LNCaP clone FGC (cell line): ENCODE results near the gene GRIP1.

ENCODE experiments used
- DNase-seq: peaks from one replicate; pipeline ENCODE4 v3.0.0-alpha.2; 2011; ENCODE audit warnings: low read depth
- H3K4me3 ChIP-seq: 2 replicates; pipeline ENCODE4 v1.5.1; 2011; ENCODE audit warnings: mild to moderate bottlenecking, low read depth, low read length, control low read depth
- TF ChIP-seq, protein P1 (sequence below): IDR thresholded peaks from 2 replicates; pipeline ENCODE4 v1.5.1; 2012; ENCODE audit warnings: mild to moderate bottlenecking; ENCODE audit not compliant: control insufficient read depth, insufficient read depth; ENCODE audit errors: extremely low read depth

The GRIP1 gene

DNA sequence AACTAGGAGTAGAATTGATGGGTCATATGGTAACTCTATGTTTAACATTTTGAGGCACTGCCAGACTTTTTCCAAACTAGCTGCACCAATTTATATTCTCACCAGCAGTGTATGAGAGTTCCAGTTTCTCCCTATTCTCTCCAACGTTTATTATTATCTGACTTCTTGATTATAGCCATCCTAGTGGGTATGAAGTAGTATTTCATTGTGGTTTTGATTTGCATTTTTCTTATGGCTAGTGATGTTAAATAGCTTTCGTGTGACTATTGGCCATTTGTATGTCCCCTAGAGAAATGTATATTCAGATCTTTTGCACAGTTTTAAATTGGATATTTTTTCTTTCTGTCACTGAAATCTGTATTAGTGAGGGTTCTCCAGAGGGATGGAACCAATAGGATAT lies 338.7 kb downstream of the GRIP1 start:
- no peak for DNase-seq
- TF ChIP-seq, protein P1, sequence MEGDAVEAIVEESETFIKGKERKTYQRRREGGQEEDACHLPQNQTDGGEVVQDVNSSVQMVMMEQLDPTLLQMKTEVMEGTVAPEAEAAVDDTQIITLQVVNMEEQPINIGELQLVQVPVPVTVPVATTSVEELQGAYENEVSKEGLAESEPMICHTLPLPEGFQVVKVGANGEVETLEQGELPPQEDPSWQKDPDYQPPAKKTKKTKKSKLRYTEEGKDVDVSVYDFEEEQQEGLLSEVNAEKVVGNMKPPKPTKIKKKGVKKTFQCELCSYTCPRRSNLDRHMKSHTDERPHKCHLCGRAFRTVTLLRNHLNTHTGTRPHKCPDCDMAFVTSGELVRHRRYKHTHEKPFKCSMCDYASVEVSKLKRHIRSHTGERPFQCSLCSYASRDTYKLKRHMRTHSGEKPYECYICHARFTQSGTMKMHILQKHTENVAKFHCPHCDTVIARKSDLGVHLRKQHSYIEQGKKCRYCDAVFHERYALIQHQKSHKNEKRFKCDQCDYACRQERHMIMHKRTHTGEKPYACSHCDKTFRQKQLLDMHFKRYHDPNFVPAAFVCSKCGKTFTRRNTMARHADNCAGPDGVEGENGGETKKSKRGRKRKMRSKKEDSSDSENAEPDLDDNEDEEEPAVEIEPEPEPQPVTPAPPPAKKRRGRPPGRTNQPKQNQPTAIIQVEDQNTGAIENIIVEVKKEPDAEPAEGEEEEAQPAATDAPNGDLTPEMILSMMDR = no peak

DNA sequence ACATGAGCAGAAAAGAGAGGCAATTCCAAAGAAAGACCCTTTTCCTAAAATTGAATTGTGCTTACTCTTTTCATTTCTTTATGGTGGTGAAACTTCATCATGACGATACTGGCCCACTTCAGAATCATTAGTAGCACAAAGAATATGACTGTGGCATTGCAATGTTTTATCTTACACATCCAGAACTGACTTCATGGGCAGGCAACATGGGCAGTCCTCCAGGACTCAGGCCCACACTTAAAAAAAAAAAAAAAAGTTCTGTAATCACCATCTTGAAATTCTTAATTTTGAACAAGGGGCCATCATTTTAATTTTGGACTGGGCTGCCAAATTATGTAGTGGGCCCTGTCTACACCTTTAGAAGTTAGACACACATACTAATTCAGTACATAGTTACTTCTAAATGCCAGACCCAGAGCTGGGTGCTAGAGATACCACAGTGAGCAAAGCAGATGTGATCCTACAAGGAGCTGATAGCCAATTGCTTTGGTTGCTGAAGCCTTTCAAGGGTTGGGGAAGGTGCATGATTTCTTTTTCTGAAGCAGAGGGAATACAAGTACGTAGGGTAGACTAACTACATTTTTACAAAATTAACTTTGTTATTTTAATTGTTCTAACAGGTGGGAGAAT lies 341.4 kb downstream of the GRIP1 start:
- DNase-seq = no peak
- no peak overlapping the region for H3K4me3 ChIP-seq
- TF ChIP-seq, protein P1 = no peak

More for the DNA sequence above, 338.7 kb downstream of the GRIP1 start:
- no peak overlapping the region for H3K4me3 ChIP-seq

DNA sequence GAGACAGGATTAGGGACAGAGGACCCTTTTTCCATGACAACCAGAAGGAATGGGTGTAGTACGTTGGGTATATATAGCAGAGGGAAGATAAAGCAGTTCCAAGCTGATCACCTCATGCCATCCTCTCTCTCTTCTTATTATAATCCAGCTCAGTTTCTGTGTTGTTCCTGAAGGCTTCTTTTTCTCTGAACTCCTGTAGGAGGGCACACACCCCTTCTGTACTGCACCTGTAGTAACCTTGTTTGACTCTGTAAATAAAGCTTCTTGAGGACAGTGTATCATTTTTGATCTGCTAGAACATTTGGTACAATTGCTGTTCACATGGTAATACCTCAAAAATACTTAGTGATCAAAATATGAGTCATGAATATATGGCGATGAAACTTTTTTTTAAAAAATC lies 343.1 kb downstream of the GRIP1 start:
- no peak overlapping the region for H3K4me3 ChIP-seq
- TF ChIP-seq, protein P1 = no peak
- no peak for DNase-seq

DNA sequence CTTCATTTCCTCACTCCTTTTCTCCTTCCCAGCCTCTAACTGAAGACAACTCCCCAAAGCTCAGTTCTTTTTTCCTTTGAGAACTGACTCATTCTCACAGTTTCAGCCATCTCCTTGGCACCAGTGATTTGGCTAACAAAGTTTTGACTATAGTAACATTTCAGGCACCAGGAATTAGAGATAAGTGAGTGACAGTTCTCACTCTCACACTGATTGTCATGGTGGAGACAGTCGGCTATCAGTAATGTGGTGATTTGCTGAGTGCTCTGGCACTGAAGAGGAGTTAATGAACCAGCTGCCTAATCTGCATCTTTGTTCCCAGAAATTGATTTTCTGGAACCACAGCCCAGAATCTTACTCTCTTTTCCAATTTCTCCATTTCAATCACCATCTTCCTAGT lies 347.1 kb downstream of the GRIP1 start:
- TF ChIP-seq, protein P1 = no peak
- H3K4me3 ChIP-seq = no peak overlapping the region
- DNase-seq = no peak

DNA sequence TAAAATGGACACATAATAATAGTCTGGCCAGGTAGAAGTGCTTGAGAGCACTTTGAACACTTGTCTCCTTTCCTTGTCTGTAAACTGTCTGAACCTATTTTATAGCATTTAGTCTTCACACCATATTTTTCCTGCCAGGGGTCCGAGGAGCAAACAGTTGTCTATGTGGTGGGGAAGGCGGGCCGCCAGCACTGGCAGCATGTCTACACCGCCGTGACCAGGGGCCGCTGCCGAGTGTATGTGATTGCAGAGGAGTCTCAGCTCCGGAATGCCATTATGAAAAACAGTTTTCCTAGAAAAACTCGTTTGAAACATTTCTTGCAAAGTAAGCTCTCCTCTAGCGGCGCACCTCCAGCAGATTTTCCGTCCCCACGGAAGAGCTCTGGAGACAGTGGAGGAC lies 347.9 kb downstream of the GRIP1 start:
- TF ChIP-seq, protein P1 = no peak
- DNase-seq = no peak
- no peak overlapping the region for H3K4me3 ChIP-seq

DNA sequence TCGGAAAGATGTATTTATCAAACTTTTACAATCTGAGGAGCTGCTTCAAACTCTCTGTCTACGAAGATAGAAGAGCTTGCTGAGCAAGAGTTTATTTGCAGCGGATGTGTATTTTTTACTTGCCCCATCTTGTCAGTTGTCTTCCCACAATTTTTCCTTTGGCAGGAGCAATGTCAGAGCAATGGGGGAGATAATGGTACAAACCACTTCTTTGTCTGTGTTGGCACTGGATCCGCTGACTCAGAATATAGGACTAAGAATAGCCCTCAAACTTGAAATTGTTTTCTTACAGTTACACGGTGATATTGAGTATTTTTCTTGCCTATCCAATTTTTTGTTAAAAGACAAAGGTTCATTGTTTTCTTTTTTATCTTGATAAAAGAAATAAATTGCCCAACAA lies 348.9 kb downstream of the GRIP1 start:
- H3K4me3 ChIP-seq = no peak overlapping the region
- no peak for DNase-seq
- TF ChIP-seq, protein P1 = no peak

DNA sequence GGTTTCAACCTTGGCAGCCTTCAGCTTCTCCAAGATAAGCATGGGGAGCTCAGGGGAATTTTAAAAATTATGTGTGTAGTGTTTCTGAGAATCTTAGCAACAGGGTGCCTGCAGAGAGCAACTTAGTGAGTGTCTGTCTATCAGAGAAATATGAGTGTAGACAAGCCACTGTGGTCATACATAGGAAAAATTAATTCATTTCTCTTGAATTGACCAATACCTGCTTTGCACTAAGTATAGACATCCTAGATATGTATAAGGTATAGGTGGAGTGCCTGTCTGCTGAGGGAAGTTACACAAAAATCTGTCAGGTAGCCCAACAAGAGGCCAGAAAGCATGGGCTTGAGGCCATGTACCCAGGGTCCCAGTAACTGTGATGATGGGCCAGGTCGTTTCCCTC lies 355.9 kb downstream of the GRIP1 start:
- no peak for DNase-seq
- TF ChIP-seq, protein P1 = no peak
- no peak overlapping the region for H3K4me3 ChIP-seq
